IMR-90 (cell line): Measurements from ENCODE around the gene SRXN1.

ENCODE experiments used
- BHLHE40 ChIP-seq: fragments of 150-350 bp; IDR thresholded peaks from 2 replicates; pipeline ENCODE4 v1.6.1; 2016; ENCODE audit warnings: mild to moderate bottlenecking, low read depth, low read length
- CEBPB ChIP-seq: IDR thresholded peaks from 2 replicates; pipeline ENCODE4 v1.6.1; 2012; ENCODE audit warnings: low read depth, low read length, improper control_type of control experiment
- CTCF ChIP-seq: conservative IDR thresholded peaks from 2 replicates; pipeline ENCODE4 v1.5.1; 2012; ENCODE audit warnings: mild to moderate bottlenecking, low read depth, low read length, improper control_type of control experiment
- MAFK ChIP-seq: IDR thresholded peaks from 2 replicates; pipeline ENCODE4 v1.6.1; 2012; ENCODE audit warnings: low read depth, low read length, improper control_type of control experiment
- MAZ ChIP-seq: IDR thresholded peaks from 2 replicates; pipeline ENCODE4 v1.6.1; 2012; ENCODE audit warnings: low read depth, mild to moderate bottlenecking, low read length, improper control_type of control experiment, moderate library complexity, borderline replicate concordance
- MXI1 ChIP-seq: IDR thresholded peaks from 2 replicates; pipeline ENCODE4 v1.6.1; 2012; ENCODE audit warnings: low read depth, mild to moderate bottlenecking, low read length, moderate library complexity, borderline replicate concordance
- NFE2L2 ChIP-seq: fragments of 150-350 bp; IDR thresholded peaks from 2 replicates; pipeline ENCODE4 v1.6.1; 2016; ENCODE audit warnings: low read depth, mild to moderate bottlenecking, low read length
- POLR2A ChIP-seq: IDR thresholded peaks from 2 replicates; pipeline ENCODE4 v1.6.1; 2012; ENCODE audit warnings: mild to moderate bottlenecking, low read depth, low read length
- RAD21 ChIP-seq: IDR thresholded peaks from 2 replicates; pipeline ENCODE4 v1.6.1; 2012; ENCODE audit warnings: low read length, improper control_type of control experiment
- RCOR1 ChIP-seq: IDR thresholded peaks from 2 replicates; pipeline ENCODE4 v1.6.1; 2012; ENCODE audit warnings: mild to moderate bottlenecking, low read length, improper control_type of control experiment; ENCODE audit not compliant: insufficient replicate concordance
- RFX5 ChIP-seq: IDR thresholded peaks from 2 replicates; pipeline ENCODE4 v1.8.0; 2012; ENCODE audit warnings: low read depth, mild to moderate bottlenecking, low read length, moderate library complexity
- SMC3 ChIP-seq: fragments of 150-350 bp; IDR thresholded peaks from 2 replicates; pipeline ENCODE4 v1.6.1; 2016; ENCODE audit warnings: low read depth, mild to moderate bottlenecking, antibody characterized with exemption, low read length, moderate library complexity
- TF ChIP-seq, protein P1 (sequence below): fragments of 150-350 bp; IDR thresholded peaks from 2 replicates; pipeline ENCODE4 v1.6.1; 2016; ENCODE audit warnings: low read depth, mild to moderate bottlenecking, low read length, moderate library complexity, borderline replicate concordance
- TF ChIP-seq, protein P2 (sequence below): fragments of 150-350 bp; IDR thresholded peaks from 2 replicates; pipeline ENCODE4 v1.6.1; 2017; ENCODE audit warnings: mild to moderate bottlenecking, antibody characterized with exemption, low read length, low read depth

GRCh38 chr20:698276-698675, 45.3 kb upstream of the SRXN1 start:
- TF ChIP-seq RAD21 (no peak), RCOR1 (no peak), CTCF (no peak), CEBPB (no peak), NFE2L2 (no peak), POLR2A (no peak), BHLHE40 (no peak), MXI1 (no peak), SMC3 (no peak), RFX5 (no peak), MAZ (no peak), MAFK (no peak)
- TF ChIP-seq, protein P1, sequence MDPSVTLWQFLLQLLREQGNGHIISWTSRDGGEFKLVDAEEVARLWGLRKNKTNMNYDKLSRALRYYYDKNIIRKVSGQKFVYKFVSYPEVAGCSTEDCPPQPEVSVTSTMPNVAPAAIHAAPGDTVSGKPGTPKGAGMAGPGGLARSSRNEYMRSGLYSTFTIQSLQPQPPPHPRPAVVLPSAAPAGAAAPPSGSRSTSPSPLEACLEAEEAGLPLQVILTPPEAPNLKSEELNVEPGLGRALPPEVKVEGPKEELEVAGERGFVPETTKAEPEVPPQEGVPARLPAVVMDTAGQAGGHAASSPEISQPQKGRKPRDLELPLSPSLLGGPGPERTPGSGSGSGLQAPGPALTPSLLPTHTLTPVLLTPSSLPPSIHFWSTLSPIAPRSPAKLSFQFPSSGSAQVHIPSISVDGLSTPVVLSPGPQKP, result no peak
- TF ChIP-seq, protein P2, sequence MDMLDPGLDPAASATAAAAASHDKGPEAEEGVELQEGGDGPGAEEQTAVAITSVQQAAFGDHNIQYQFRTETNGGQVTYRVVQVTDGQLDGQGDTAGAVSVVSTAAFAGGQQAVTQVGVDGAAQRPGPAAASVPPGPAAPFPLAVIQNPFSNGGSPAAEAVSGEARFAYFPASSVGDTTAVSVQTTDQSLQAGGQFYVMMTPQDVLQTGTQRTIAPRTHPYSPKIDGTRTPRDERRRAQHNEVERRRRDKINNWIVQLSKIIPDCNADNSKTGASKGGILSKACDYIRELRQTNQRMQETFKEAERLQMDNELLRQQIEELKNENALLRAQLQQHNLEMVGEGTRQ, result no peak
